NCI-H2107 (cell line): ENCODE results near the gene TOP1.

Experiments
- DNase-seq: peaks from one replicate; lab custom pipeline; 2025; lab: John Stamatoyannopoulos, UW

TOP1 gene

GRCh38 chr20:41058674-41059635 lies 30.3 kb downstream of the TOP1 start:
- DNase-seq = no peak

DNA sequence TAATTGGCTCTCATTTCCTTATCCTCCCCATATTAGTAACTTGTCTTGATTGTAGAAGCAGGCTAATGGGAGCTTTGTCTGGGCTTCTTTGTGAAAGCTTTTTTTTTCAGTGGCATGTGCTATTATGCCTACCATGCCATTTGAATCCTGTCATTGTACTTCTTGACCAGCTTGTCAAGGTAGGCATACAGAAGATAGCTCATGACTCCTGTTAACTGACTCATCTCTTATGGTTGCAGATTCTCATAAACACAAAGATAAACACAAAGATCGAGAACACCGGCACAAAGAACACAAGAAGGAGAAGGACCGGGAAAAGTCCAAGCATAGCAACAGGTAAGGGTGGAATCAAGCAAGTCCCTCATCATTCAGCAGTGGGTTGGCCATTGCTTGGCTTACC lies 32.5 kb downstream of the TOP1 start:
- DNase-seq = no peak

DNA sequence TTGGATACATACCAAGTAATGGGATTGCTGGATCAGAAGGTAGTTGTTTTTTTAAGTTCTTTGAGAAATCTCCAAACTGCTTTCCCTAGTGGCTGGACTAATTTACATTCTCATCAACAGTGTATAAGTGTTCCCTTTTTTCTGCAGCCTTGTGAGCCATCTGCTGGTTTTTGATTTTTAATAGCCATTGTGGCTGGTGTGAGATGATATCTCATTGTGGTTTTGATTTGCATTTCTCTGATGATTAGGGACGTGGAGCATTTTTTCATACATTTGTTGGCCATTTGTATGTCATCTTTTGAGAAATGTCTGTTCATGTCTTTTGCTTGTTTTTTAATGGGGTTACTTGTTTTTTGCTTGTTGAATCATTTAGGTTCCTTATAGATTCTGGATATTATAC lies 34.8 kb downstream of the TOP1 start:
- no peak for DNase-seq

DNA sequence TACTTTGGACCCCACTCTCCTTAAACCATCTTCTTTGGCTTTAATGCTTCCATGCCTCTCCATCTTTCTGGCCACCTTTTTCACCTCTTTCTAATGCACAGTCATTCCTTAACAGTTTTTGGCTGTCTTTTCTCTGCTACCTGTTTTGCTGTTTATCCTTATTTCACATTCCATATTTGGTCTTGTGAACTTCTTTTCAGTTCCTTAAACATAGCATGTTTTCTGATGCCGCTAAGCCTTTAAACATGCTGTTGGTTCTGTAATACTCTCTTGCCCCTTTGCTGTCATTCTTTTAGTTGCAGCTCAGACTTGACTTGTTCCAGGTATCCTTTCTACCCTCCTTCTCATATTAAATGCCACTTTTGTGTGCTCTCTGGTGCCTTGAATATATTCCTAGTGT lies 35.8 kb downstream of the TOP1 start:
- DNase-seq = no peak

GRCh38 chr20:41065716-41066115 lies 37.1 kb downstream of the TOP1 start:
- no peak for DNase-seq

- no peak for DNase-seq
Measured at GRCh38 chr20:41068806-41069205, 40.2 kb downstream of the TOP1 start.

GRCh38 chr20:41072190-41072863 lies 43.7 kb downstream of the TOP1 start:
- DNase-seq = no peak

GRCh38 chr20:41072915-41073314 lies 44.3 kb downstream of the TOP1 start:
- no peak for DNase-seq

DNA sequence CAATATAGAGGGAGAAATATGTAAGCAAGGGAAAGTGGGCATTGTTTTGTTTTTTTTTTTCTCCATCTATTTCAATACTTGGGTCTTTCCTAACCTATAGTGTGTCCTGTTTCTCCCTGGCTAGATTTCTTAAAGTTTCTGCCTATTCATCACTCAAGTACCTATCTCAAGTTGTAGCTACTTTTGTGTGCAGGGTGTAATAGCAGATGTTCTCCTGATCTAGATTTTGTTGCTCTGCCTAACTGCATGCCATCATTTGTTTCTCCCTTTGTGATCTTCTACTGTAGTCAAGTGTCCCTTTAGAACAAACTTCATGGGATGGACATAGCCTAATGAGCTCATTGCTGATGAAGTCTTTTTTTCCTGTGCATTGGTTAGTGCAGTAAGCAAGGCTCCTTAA lies 45.8 kb downstream of the TOP1 start:
- no peak for DNase-seq

- DNase-seq = no peak
Measured at GRCh38 chr20:41076776-41077175, 48.2 kb downstream of the TOP1 start.

- DNase-seq = no peak
Measured at GRCh38 chr20:41078329-41078728, 49.7 kb downstream of the TOP1 start.

DNA sequence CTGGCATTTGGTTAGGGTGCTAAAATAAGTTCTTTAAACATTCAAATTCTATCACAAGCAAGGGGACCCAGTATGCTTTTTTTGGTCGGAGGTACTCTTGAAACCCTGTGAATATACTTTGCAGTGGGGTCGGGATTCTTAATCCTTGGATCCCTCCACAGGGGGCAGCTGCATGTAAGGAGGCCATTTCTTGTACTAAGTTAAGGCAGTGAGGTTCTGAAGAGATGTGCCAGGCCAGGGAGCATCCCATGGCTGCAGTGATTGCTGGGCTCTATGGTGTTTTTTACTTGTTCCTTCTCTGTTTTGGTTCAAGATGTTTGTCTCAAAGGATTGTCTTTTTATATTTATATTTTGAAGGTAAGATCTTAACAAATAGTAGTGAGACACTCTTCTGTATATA lies 50.4 kb downstream of the TOP1 start:
- no peak for DNase-seq

GRCh38 chr20:41080866-41081265 lies 52.2 kb downstream of the TOP1 start:
- no peak for DNase-seq

DNA sequence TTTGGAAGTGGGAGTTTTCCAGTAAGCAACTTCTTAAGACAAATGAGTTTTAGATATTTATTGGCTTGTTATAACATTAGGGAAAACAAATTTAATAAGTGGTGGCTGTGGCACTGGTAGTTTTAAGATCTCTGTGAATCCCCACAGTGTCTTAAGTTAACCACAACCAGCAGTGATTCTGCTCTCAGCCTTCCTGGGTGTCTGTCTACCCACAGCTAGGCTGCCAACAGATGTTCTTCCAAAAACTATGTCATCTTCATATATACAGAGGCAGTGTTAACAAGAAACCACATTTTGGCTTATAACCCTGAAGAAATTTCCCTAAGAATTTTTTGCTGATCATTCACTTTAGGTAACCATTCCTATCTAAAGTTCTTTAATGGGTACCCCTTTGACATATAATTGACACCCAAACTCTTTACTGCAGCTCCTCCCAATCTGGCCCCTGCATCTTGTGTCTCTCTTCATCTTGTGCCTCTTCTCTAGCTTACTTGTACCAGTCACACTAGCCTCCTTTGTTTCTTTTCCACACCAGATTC lies 52.7 kb downstream of the TOP1 start:
- DNase-seq = no peak

DNA sequence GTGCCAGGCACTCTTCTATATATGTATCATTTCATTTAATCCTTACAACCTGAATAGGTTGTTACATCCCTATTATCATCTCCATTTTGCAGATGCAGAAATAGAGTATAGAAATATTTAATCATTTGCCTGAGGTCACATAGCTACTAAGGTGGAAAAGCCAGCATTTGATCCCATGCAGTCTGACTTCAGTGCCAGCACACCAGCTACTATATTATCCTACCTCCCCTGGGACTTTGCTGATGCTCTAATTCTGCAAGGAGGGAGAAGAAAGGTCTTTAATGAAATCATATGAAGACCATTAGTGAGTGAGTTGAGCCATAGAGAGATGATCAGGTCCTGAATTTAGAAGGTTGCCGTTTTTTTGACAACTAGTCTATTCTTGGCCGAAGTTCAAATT lies 53.7 kb downstream of the TOP1 start:
- DNase-seq = no peak

DNA sequence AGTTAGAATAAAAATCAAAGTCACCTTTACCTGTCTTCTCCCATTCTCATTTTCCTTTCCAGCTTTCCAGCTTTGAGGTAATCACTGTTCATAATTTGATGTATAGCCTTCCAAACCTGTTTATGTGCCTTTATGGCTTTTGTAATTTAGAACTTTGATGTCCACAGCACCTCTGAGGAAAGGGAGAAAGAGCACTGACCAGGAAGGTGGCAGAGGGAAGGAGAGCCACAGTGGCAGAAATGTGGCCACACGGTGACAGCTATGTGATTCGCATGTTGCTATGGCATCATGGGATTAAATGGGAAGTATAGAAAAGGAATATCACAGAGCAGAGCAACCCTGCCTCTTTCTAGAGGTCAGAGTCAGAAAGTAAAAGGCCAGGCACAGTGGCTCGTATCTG lies 57.0 kb downstream of the TOP1 start:
- no peak for DNase-seq

DNA sequence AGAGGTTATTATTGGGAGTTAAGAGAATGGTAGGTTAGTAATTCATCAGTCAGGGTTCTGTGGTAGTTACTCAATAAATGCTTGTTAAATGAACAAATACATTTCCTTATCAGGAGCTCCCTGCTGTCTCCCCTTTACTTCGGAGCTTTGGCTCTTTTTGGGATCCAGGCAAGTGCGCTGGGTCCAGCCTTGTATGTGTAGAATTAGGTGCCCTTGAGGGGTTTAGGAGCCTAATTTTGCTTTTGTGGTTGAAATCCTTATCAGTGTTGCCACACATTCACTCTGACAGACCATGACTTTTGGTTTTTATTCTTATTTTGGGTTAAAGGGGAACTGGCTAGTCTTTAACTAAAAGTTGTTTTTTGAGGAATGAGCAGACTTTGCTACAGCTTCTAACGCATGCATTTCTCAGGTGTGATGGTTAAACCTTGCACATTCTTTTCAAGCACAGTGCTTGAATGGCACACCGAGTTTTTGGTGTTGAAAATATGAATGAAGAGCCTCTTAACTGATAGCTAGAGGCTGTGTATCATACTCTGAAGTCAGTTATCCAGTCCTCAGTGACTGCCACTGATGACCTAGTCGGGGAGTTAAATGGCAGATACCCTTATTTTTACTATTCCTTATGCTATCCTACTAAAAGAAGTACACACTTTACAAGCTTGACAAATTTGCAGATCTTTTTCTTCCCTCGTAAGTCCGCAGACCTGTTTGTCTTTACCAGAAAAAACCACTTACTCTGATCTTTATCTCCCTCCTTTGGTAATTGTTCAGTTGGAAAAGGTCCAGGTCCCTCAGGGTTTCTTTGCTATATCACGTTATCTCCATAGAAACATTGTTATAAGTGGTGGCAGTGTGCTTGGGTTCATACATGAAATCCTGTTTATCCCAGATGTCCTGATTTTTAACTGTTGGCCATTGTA lies 58.0 kb downstream of the TOP1 start:
- DNase-seq = peak; percentile 9

GRCh38 chr20:41087325-41087685 lies 58.7 kb downstream of the TOP1 start:
- DNase-seq = no peak

DNA sequence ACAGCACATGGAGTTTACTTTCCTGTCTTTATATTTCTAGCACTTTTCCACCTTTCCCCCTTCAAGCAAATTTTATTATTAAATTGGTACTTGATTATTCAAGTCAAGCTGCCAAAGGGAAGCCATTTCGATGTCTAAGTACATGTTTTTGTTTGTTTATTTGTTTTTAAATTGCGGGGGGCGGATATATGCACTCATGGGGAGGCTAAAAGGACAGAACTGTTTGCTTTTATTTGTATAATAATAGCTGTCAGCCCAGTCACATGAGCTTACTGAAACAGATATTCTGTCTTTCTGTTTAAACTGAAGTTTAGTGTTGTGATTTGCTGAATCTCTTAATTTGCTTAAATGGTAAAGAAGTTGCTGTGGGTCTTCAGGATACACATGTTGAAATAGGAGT lies 59.2 kb downstream of the TOP1 start:
- no peak for DNase-seq

- no peak for DNase-seq
Measured at GRCh38 chr20:41089555-41089954, 60.9 kb downstream of the TOP1 start.

DNA sequence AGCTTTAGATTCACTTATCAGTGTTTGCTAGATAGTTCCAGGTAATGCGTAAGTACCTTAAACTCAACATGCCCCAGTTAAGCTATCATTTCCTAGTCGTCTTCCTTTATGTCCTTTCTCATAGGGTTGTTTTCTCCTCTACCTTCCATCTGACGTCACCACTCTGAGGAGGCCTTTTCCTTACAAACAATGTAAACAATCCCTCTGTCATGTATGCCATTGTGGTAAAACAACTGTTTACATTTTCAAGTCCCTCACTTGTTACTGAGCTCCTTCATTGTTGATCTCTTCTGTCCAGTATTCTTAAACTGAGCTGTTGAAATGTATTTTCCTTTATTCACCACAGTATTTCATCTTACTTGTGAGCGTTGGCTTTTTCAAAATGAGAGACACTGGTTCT lies 63.3 kb downstream of the TOP1 start:
- DNase-seq = no peak
